T-helper 1 cell (primary cell): ENCODE data around the gene VEGFC.

Experiments used
- DNase-seq, 5 donors: peaks; one replicate each; pipeline ENCODE4 v3.0.0-alpha.2; 2012 to 2020

VEGFC gene

GRCh38 chr4:176798540-176798939, 5.8 kb upstream of the VEGFC start:
- DNase-seq = no peak

- DNase-seq = no peak
Measured at GRCh38 chr4:176795441-176795840, 2.7 kb upstream of the VEGFC start.

GRCh38 chr4:176794651-176795050, 1.9 kb upstream of the VEGFC start:
- no peak for DNase-seq

GRCh38 chr4:176794151-176794550, 1.4 kb upstream of the VEGFC start:
- DNase-seq = no peak

- no peak for DNase-seq
Measured at GRCh38 chr4:176793060-176793605, 411 bp upstream of the VEGFC start.

- no peak for DNase-seq
Measured at GRCh38 chr4:176791591-176792325, 964 bp downstream of the VEGFC start.

GRCh38 chr4:176790398-176790797, 2.3 kb downstream of the VEGFC start:
- no peak for DNase-seq

GRCh38 chr4:176789955-176790354, 2.8 kb downstream of the VEGFC start:
- DNase-seq = peak in 1 of 5 donors; percentile 29

GRCh38 chr4:176788971-176789370, 3.8 kb downstream of the VEGFC start:
- no peak for DNase-seq

- DNase-seq = no peak
Measured at GRCh38 chr4:176788248-176788647, 4.5 kb downstream of the VEGFC start.

GRCh38 chr4:176784816-176785215, 7.9 kb downstream of the VEGFC start:
- no peak for DNase-seq

- no peak for DNase-seq
Measured at GRCh38 chr4:176782794-176783193, 9.9 kb downstream of the VEGFC start.

- no peak for DNase-seq
Measured at GRCh38 chr4:176782191-176782590, 10.5 kb downstream of the VEGFC start.

- no peak for DNase-seq
Measured at GRCh38 chr4:176781739-176782100, 11.0 kb downstream of the VEGFC start.

GRCh38 chr4:176780995-176781738, 11.6 kb downstream of the VEGFC start:
- no peak for DNase-seq

GRCh38 chr4:176779421-176779820, 13.3 kb downstream of the VEGFC start:
- DNase-seq = no peak

- no peak for DNase-seq
Measured at GRCh38 chr4:176778491-176778890, 14.2 kb downstream of the VEGFC start.

- no peak for DNase-seq
Measured at GRCh38 chr4:176778063-176778462, 14.7 kb downstream of the VEGFC start.

- DNase-seq = no peak
Measured at GRCh38 chr4:176775338-176775737, 17.4 kb downstream of the VEGFC start.

- no peak for DNase-seq
Measured at GRCh38 chr4:176774852-176775251, 17.9 kb downstream of the VEGFC start.

- no peak for DNase-seq
Measured at GRCh38 chr4:176769514-176769913, 23.2 kb downstream of the VEGFC start.

GRCh38 chr4:176767183-176767582, 25.5 kb downstream of the VEGFC start:
- DNase-seq = no peak

- DNase-seq = no peak
Measured at GRCh38 chr4:176762661-176763308, 29.9 kb downstream of the VEGFC start.

GRCh38 chr4:176761872-176762271, 30.9 kb downstream of the VEGFC start:
- DNase-seq = no peak
